ENCODE data around the gene PRDM16. TPM values are rescaled to one million over a fixed set of nuclear protein-coding genes. Genes with fewer than 3 reads are reported as not detected.

Gene PRDM16
- polyA plus RNA-seq, 1 donor from 2014 or later, result 0.21 TPM

DNA sequence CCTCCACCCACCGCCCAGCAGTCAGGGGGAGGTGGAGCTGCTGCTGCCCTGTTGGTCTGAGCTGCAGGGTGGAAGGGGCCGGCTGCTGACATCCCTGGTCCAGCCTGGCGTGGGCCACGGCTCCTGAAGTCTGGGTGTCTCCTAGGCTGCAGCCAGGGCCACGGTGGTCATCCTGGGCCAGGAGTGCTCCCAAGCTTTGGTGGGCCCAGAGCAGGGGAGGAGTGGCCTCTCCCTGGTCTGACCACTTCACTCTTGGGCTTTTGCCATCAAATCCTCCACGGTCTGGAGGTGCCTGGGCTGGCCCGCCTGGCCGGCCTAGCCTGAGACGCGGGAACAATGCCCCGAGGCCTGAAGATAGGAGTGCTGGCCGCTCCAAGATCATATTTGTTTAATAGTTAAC lies 5.8 kb downstream of the PRDM16 start:
- no peaks in the 10 kb centered on the region for H4K20me1 ChIP-seq (ENCODE audit: insufficient read depth)
- H3K4me3 ChIP-seq (ENCODE audit: low read length), result no peak overlapping the region
- TF ChIP-seq, protein P1, sequence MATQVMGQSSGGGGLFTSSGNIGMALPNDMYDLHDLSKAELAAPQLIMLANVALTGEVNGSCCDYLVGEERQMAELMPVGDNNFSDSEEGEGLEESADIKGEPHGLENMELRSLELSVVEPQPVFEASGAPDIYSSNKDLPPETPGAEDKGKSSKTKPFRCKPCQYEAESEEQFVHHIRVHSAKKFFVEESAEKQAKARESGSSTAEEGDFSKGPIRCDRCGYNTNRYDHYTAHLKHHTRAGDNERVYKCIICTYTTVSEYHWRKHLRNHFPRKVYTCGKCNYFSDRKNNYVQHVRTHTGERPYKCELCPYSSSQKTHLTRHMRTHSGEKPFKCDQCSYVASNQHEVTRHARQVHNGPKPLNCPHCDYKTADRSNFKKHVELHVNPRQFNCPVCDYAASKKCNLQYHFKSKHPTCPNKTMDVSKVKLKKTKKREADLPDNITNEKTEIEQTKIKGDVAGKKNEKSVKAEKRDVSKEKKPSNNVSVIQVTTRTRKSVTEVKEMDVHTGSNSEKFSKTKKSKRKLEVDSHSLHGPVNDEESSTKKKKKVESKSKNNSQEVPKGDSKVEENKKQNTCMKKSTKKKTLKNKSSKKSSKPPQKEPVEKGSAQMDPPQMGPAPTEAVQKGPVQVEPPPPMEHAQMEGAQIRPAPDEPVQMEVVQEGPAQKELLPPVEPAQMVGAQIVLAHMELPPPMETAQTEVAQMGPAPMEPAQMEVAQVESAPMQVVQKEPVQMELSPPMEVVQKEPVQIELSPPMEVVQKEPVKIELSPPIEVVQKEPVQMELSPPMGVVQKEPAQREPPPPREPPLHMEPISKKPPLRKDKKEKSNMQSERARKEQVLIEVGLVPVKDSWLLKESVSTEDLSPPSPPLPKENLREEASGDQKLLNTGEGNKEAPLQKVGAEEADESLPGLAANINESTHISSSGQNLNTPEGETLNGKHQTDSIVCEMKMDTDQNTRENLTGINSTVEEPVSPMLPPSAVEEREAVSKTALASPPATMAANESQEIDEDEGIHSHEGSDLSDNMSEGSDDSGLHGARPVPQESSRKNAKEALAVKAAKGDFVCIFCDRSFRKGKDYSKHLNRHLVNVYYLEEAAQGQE (IDR thresholded peaks at IDR 0.05; ENCODE audit: borderline replicate concordance), result no peak
- TF ChIP-seq, protein P2, sequence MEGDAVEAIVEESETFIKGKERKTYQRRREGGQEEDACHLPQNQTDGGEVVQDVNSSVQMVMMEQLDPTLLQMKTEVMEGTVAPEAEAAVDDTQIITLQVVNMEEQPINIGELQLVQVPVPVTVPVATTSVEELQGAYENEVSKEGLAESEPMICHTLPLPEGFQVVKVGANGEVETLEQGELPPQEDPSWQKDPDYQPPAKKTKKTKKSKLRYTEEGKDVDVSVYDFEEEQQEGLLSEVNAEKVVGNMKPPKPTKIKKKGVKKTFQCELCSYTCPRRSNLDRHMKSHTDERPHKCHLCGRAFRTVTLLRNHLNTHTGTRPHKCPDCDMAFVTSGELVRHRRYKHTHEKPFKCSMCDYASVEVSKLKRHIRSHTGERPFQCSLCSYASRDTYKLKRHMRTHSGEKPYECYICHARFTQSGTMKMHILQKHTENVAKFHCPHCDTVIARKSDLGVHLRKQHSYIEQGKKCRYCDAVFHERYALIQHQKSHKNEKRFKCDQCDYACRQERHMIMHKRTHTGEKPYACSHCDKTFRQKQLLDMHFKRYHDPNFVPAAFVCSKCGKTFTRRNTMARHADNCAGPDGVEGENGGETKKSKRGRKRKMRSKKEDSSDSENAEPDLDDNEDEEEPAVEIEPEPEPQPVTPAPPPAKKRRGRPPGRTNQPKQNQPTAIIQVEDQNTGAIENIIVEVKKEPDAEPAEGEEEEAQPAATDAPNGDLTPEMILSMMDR (IDR thresholded peaks at IDR 0.05; ENCODE audit: poor library complexity, severe bottlenecking), result no peak
- TF ChIP-seq MXI1 (conservative IDR thresholded peaks at IDR 0.05; ENCODE audit: poor library complexity, severe bottlenecking), result no peak
- TF ChIP-seq RAD21 (conservative IDR thresholded peaks at IDR 0.05), result no peak
- TF ChIP-seq SMC3 (conservative IDR thresholded peaks at IDR 0.05; ENCODE audit: poor library complexity), result no peak
- TF ChIP-seq EZH2 (IDR thresholded peaks at IDR 0.05; ENCODE audit: borderline replicate concordance, insufficient read depth, low read length, poor library complexity, severe bottlenecking), result no peak
- H3K36me3 ChIP-seq (ENCODE audit: insufficient read depth, low read length), result no peaks in the 10 kb centered on the region
- no peak overlapping the region for H3K9ac ChIP-seq (ENCODE audit: low read length)
- peaks cover 94% of the 10 kb centered on the region for H3K79me2 ChIP-seq (replicated peaks; ENCODE audit: insufficient read depth, low read length)
- no peak overlapping the region for H3K4me2 ChIP-seq (ENCODE audit: low read length)
- H2AFZ ChIP-seq (ENCODE audit: low read depth, low read length), result no peak overlapping the region
- H3K9me2 ChIP-seq (ENCODE audit: insufficient read depth, low read length), result no peaks in the 10 kb centered on the region
- H3K27me3 ChIP-seq (ENCODE audit: insufficient read depth, low read depth, low read length), result peaks cover 39% of the 10 kb centered on the region
- no peaks in the 10 kb centered on the region for H3K9me3 ChIP-seq (ENCODE audit: low read length)
- H3F3A ChIP-seq (ENCODE audit: insufficient read depth, low read length, poor library complexity, severe bottlenecking), result no peaks in the 10 kb centered on the region
- no peak overlapping the region for H3K27ac ChIP-seq (ENCODE audit: low read length)

DNA sequence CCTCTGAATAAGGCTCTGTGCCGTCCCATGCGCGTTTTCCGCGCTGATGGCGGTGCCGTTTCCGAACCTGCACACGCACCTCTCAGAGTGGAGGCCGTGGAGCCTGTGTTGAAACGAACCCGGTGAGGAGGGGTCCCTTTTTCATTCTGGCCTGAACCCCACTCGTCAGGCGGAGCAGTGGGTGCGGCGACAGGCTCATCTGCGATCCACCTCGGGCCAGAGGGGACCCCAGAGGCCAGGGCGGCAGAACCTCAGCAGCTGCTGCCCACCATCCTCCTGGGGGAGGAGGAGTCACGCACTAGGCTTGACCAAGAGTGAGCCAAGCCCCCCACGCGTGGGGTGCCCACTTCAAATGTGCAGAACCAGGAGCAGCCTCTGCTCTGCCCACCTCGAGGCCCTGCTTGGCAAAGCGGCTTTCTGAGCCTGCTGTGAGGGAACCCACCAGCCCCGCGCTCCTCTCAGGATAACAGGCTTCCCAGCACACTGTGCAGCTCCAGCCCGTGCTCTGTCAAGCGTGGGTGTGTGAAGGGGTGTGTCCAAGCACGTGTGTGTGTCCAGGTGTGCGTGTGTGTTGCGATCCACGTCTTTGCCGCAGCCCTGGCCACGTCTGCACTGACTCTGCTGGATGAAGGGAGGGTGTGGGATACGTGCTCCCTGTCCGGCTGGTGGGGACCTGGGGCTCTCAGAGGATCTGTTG lies 6.8 kb downstream of the PRDM16 start:
- TF ChIP-seq TAF1 (IDR thresholded peaks at IDR 0.05; ENCODE audit: low read depth), result no peak
- TF ChIP-seq EP300 (conservative IDR thresholded peaks at IDR 0.05; ENCODE audit: poor library complexity, severe bottlenecking), result no peak
- TF ChIP-seq, protein P1 (IDR thresholded peaks at IDR 0.05; ENCODE audit: borderline replicate concordance), result no peak
- no peak for TF ChIP-seq RAD21 (conservative IDR thresholded peaks at IDR 0.05)
- no peak for TF ChIP-seq EZH2 (IDR thresholded peaks at IDR 0.05; ENCODE audit: borderline replicate concordance, insufficient read depth, low read length, poor library complexity, severe bottlenecking)
- TF ChIP-seq, protein P2 (IDR thresholded peaks at IDR 0.05; ENCODE audit: poor library complexity, severe bottlenecking), result no peak
- no peak for TF ChIP-seq MXI1 (conservative IDR thresholded peaks at IDR 0.05; ENCODE audit: poor library complexity, severe bottlenecking)
- TF ChIP-seq POLR2AphosphoS5 (IDR thresholded peaks at IDR 0.05), result no peak
- TF ChIP-seq SMC3 (conservative IDR thresholded peaks at IDR 0.05; ENCODE audit: poor library complexity), result no peak
- no peak overlapping the region for H3K4me2 ChIP-seq (ENCODE audit: low read length)
- H3K9me2 ChIP-seq (ENCODE audit: insufficient read depth, low read length), result no peaks in the 10 kb centered on the region
- no peak overlapping the region for H2AFZ ChIP-seq (ENCODE audit: low read depth, low read length)
- H3F3A ChIP-seq (ENCODE audit: insufficient read depth, low read length, poor library complexity, severe bottlenecking), result no peaks in the 10 kb centered on the region
- H4K20me1 ChIP-seq (ENCODE audit: insufficient read depth), result no peaks in the 10 kb centered on the region
- peaks cover 99% of the 10 kb centered on the region for H3K79me2 ChIP-seq (replicated peaks; ENCODE audit: insufficient read depth, low read length)
- no peak overlapping the region for H3K4me3 ChIP-seq (ENCODE audit: low read length)
- H3K27ac ChIP-seq (ENCODE audit: low read length), result no peak overlapping the region
- H3K27me3 ChIP-seq (ENCODE audit: insufficient read depth, low read depth, low read length), result peaks cover 36% of the 10 kb centered on the region
- no peaks in the 10 kb centered on the region for H3K36me3 ChIP-seq (ENCODE audit: insufficient read depth, low read length)
- no peak overlapping the region for H3K9ac ChIP-seq (ENCODE audit: low read length)
- H3K9me3 ChIP-seq (ENCODE audit: low read length), result no peaks in the 10 kb centered on the region

All from neural cell (in vitro differentiated cells).